Coronary artery (tissue), 2 donors: ENCODE measurements around the gene ETFA.
A peak's percentile ranks its signal among the peaks of the same experiment; 100 is the strongest.

Source experiments
- DNase-seq: peaks from one replicate; pipeline ENCODE4 v3.0.0-alpha.2; 2017; ENCODE audit warnings: low spot score
- H3K27ac ChIP-seq, 2 donors: fragments of 200-600 bp; sonication (generic); one replicate each; pipeline ENCODE4 v1.5.1; 2016 to 2019
- H3K4me3 ChIP-seq: fragments of 200-600 bp; sonication (generic); 2 replicates; pipeline ENCODE4 v1.5.1; 2016; ENCODE audit warnings: mild to moderate bottlenecking, moderate library complexity
- TF ChIP-seq, protein P1 (sequence below): fragments of 200-600 bp; sonication (generic); IDR thresholded peaks from one replicate; pipeline ENCODE4 v1.5.1; 2019; ENCODE audit warnings: antibody characterized with exemption

Gene ETFA

DNA sequence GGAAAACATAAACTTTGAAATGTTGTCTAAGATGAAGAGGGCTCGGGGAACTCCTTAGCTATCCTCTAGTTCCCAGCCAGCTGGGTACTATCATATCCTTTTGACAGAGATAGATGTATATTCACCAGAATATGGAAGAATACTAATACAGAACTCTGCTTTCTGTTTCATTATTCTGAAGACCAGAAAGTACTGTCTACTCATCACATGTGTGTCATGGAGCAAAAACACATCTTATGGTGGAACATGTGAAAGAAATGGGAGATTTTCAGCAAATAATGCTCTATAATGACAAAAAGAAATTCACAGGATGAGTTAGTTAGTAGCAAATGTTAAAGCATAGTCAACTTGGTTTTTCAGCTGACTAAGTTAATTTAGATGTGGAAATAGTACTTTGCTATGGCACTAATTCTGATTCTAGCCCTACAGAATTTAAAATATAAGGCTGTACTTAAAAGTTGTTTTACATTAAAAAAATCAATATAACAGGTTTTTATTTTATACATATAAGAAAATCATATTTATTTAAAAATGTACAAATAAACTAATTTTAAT is 41.8 kb upstream of the ETFA start:
- DNase-seq = no peak
- Histone ChIP-seq H3K27ac (no peak overlapping the region), H3K4me3 (no peak overlapping the region)
- TF ChIP-seq, protein P1, sequence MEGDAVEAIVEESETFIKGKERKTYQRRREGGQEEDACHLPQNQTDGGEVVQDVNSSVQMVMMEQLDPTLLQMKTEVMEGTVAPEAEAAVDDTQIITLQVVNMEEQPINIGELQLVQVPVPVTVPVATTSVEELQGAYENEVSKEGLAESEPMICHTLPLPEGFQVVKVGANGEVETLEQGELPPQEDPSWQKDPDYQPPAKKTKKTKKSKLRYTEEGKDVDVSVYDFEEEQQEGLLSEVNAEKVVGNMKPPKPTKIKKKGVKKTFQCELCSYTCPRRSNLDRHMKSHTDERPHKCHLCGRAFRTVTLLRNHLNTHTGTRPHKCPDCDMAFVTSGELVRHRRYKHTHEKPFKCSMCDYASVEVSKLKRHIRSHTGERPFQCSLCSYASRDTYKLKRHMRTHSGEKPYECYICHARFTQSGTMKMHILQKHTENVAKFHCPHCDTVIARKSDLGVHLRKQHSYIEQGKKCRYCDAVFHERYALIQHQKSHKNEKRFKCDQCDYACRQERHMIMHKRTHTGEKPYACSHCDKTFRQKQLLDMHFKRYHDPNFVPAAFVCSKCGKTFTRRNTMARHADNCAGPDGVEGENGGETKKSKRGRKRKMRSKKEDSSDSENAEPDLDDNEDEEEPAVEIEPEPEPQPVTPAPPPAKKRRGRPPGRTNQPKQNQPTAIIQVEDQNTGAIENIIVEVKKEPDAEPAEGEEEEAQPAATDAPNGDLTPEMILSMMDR = no peak

DNA sequence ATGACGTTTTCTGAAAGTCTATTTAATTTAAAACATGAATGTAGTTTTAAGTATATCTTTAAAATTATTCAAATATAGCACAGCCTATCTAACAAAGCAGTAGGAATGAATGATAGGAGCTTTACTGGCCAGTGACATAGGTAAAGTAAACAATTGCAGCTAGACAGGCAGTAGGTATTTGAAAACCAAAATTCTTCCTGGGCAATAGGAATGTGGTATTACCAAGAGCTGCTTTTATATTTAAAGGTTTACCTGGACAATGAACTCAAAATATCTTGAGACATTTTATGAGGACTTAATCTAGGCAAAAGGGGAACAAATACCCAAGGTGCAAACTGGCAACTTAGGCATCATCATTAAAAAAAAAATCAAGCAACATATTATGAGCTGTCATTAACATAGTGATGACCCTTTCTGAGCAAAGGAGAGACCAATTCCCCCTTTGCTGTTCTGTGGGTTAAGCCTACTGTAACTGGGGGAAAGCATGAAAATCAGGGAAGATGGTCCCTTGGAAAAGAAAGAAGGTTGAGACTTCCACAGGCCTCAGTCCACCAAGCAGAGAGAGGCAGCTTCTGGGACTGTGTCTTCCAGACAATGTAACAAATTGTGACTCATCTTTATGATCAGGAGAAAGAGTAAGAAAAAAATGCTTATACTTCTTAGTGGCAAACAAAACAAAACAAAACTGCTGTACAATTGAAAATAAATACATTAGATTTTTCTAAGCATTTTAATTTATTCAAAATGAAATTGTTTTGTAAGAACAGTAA is 38.2 kb upstream of the ETFA start:
- H3K4me3 ChIP-seq = no peak overlapping the region
- DNase-seq = no peak
- TF ChIP-seq, protein P1 = no peak
- no peak overlapping the region for H3K27ac ChIP-seq

DNA sequence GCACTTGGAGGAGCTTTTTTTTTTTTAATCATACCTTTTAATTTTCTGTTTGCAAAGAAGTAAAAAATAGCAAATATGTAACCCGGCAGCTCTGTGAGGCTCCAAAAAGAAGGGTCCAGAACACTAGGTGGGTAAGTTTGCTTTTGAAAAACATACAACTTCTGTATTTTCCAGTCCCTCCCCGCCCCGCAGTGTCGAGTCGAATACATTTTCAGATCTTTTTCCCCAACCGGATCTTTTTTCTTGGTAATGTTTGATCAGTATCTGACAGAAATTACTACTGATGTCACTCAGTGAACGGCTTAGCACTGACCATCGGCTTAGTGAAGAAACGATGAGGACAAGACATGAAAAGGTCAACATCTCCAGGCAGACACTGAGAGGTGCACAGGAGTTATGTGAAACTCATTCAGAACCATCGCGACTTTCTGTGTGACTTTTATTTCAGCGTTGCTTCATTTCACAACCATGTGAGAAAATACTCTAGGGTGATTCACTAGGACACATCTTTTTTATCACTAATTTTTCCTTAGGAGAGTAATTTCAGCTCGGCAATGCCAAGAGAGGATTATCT is 36.3 kb upstream of the ETFA start:
- H3K4me3 ChIP-seq = no peak overlapping the region
- no peak for DNase-seq
- H3K27ac ChIP-seq = no peak overlapping the region
- TF ChIP-seq, protein P1 = no peak

DNA sequence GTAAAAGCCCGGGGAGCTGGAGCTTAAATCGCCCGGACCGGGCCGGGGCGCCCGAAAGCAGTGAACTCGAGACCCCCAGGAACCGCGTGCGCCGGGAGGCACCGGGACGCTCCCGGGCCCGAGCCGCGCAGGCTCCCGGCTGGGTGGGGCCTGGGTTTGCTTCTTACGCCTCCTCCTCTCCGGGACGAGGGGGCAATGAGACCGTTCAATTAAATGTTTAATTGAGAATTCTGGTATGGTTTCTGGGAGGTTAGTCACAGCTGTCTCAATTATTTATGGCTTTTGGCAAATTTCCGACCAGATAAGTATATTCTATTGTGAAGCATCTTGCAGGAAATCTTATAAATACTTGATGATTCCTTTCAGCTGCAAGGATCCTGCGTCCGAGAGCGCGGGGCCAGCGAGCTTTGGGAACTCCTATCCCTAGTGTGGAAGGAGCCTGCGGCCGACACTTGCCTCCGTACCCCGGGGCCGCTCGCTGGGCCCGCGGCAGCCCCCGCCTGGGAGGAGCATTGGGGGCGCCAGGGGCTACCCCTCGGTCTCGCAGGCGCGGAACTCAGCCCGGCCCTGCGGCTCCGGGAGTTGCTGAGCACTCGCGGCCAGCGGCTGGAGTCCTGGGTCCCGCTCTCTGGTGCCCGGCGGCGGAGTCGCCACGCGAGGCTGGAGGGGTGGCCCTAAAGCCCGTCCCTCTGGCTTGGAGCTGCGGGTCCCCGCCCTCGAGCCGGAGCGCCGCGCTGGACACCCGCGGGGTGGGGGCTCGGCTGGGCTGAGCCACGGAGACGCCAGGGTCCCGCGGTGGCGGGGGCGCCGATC is 35.6 kb upstream of the ETFA start:
- no peak for DNase-seq
- no peak overlapping the region for H3K27ac ChIP-seq

DNA sequence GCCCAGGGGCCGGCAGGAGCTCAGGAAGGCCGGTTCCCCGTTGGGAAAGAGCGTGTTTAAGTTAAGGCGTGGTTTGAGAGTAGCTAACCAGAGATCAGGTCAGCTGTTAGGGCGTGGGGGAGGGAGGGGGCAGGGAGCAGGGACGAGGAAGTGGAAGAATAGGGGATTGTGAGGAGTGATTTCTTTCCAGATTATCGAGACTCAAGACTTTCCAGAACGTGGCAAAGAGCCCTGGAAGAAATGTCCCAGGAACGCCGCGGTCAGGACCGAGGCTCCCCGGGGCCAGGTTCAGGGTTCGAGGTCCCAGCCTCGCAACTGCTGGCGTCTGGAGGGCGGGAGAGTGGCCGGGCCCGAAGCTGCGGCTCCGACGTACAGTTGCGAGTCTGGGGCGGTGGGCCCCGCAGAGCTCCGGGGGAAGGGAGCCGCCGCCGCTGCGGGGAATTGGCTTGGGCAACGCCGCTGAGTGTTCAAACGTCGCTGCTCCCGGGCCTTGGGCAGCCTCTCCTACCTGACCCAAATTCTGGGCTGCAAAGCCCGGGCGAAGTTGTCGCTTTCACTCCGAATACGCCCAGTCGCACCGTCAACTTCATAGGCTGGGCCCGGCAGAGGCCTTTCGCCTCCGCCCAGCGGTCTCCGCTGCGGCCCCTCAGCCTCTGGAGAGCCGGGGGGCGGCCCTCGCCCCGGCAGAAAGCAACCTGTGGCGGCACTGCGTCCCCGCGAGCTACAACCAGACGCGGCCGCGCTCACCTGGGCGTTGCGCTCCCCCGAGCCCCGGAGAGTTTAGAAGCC is 34.8 kb upstream of the ETFA start:
- no peak overlapping the region for H3K27ac ChIP-seq
- peak overlapping the region; percentile 66 for H3K4me3 ChIP-seq
- no peak for DNase-seq
- TF ChIP-seq, protein P1 = no peak

More for the DNA sequence above, 35.6 kb upstream of the ETFA start:
- TF ChIP-seq, protein P1 = no peak
- H3K4me3 ChIP-seq = peak overlapping the region; percentile 66

DNA sequence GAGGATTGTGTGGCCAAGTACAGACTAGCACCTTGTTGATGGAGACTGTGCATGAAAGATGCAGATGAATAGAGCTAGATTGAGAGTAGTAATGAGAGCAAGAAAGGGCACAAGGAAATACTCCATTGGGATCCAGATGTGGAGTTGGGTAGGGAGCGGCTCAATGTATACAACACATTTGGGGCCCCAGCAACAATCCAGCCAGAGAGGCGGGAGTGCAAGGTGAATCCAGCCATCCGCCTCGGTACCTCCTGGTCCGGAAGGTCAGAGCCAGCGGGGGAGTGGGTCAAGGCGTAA is 34.3 kb upstream of the ETFA start:
- no peak overlapping the region for H3K27ac ChIP-seq
- TF ChIP-seq, protein P1 = no peak
- H3K4me3 ChIP-seq = peak overlapping the region; percentile 66
- DNase-seq = no peak
